H9 (cell line): ENCODE data around the gene POLE2. TPM values are rescaled to one million over a fixed set of nuclear protein-coding genes. Genes with fewer than 3 reads are reported as not detected.

ENCODE experiments used
- DNase-seq: peaks from one replicate; pipeline ENCODE4 v3.0.0-alpha.2; 2017
- H2AFZ ChIP-seq: one replicate; pipeline ENCODE4 v1.6.1; 2013; ENCODE audit warnings: mild to moderate bottlenecking, low read length, control low read depth, moderate library complexity
- H2AK5ac ChIP-seq: 2 replicates; pipeline ENCODE4 v1.6.1; 2013; ENCODE audit warnings: low read length, control low read depth, mixed read lengths; ENCODE audit not compliant: insufficient read length
- H2BK120ac ChIP-seq: one replicate; pipeline ENCODE4 v1.6.1; 2013; ENCODE audit warnings: low read depth, mild to moderate bottlenecking, low read length, control low read depth, inconsistent platforms; ENCODE audit not compliant: poor library complexity, severe bottlenecking
- H2BK12ac ChIP-seq: 2 replicates; pipeline ENCODE4 v1.6.1; 2013; ENCODE audit warnings: low read length, control low read depth, mixed read lengths, low read depth; ENCODE audit not compliant: insufficient read length
- H2BK15ac ChIP-seq: 2 replicates; pipeline ENCODE4 v1.6.1; 2013; ENCODE audit warnings: low read depth, low read length, control low read depth
- H2BK20ac ChIP-seq: one replicate; pipeline ENCODE4 v1.6.1; 2013; ENCODE audit warnings: low read depth, mild to moderate bottlenecking, low read length, control low read depth, inconsistent platforms; ENCODE audit not compliant: poor library complexity, severe bottlenecking
- H2BK5ac ChIP-seq: 2 replicates; pipeline ENCODE4 v1.6.1; 2013; ENCODE audit warnings: low read length, control low read depth, mixed read lengths; ENCODE audit not compliant: insufficient read length
- H3K14ac ChIP-seq: 2 replicates; pipeline ENCODE4 v1.6.1; 2013; ENCODE audit warnings: low read length, control low read depth; ENCODE audit not compliant: insufficient read depth
- H3K18ac ChIP-seq: 2 replicates; pipeline ENCODE4 v1.6.1; 2013; ENCODE audit warnings: low read depth, mild to moderate bottlenecking, mixed read lengths, low read length, control low read depth; ENCODE audit not compliant: insufficient read length
- H3K23ac ChIP-seq: 2 replicates; pipeline ENCODE4 v1.6.1; 2013; ENCODE audit warnings: low read length, control low read depth, mixed read lengths, low read depth; ENCODE audit not compliant: insufficient read length
- H3K23me2 ChIP-seq: 2 replicates; pipeline ENCODE4 v1.6.1; 2013; ENCODE audit warnings: low read depth, mild to moderate bottlenecking, mixed read lengths, low read length, control low read depth; ENCODE audit not compliant: insufficient read length, poor library complexity, severe bottlenecking
- H3K27ac ChIP-seq: 2 replicates; pipeline ENCODE4 v1.5.1; 2013; ENCODE audit warnings: low read length, control low read depth, mixed read lengths, low read depth; ENCODE audit not compliant: insufficient read length
- H3K27me3 ChIP-seq: 2 replicates; pipeline ENCODE4 v1.6.1; 2013; ENCODE audit warnings: low read length, control low read depth, inconsistent platforms; ENCODE audit not compliant: insufficient read depth
- H3K4ac ChIP-seq: 2 replicates; pipeline ENCODE4 v1.6.1; 2013; ENCODE audit warnings: low read depth, mild to moderate bottlenecking, control low read depth, inconsistent platforms, low read length, moderate library complexity
- H3K4me1 ChIP-seq: 2 replicates; pipeline ENCODE4 v1.6.1; 2013; ENCODE audit warnings: low read length, control low read depth, inconsistent platforms; ENCODE audit not compliant: insufficient read depth
- H3K4me2 ChIP-seq: 2 replicates; pipeline ENCODE4 v1.6.1; 2013; ENCODE audit warnings: low read length, control low read depth, mixed read lengths; ENCODE audit not compliant: insufficient read length, insufficient read depth
- H3K56ac ChIP-seq: 2 replicates; pipeline ENCODE4 v1.6.1; 2013; ENCODE audit warnings: low read depth, mild to moderate bottlenecking, mixed read lengths, low read length, control low read depth; ENCODE audit not compliant: insufficient read length
- H3K79me1 ChIP-seq: 2 replicates; pipeline ENCODE4 v1.6.1; 2013; ENCODE audit warnings: low read depth, mild to moderate bottlenecking, moderate library complexity, low read length, control low read depth, inconsistent platforms; ENCODE audit not compliant: insufficient read depth, poor library complexity, severe bottlenecking
- H3K79me2 ChIP-seq: 2 replicates; pipeline ENCODE4 v1.6.1; 2013; ENCODE audit warnings: low read length, control low read depth, inconsistent platforms; ENCODE audit not compliant: insufficient read depth
- H3K9ac ChIP-seq: 2 replicates; pipeline ENCODE4 v1.6.1; 2013; ENCODE audit warnings: low read length, control low read depth, mixed read lengths; ENCODE audit not compliant: insufficient read length; ENCODE audit errors: extremely low read depth
- H3K9me3 ChIP-seq: one replicate; pipeline ENCODE4 v1.6.1; 2013; ENCODE audit warnings: low read depth, low read length, inconsistent platforms; ENCODE audit not compliant: control insufficient read depth
- H3T11ph ChIP-seq: one replicate; pipeline ENCODE4 v1.6.1; 2013; ENCODE audit warnings: mild to moderate bottlenecking, low read length, control low read depth, inconsistent platforms
- H4K20me1 ChIP-seq: one replicate; pipeline ENCODE4 v1.6.1; 2013; ENCODE audit not compliant: control insufficient read depth, insufficient read length, insufficient read depth
- H4K5ac ChIP-seq: 2 replicates; pipeline ENCODE4 v1.6.1; 2013; ENCODE audit warnings: low read depth, mild to moderate bottlenecking, mixed read lengths, low read length, control low read depth; ENCODE audit not compliant: insufficient read length
- H4K8ac ChIP-seq: replicated peaks from 2 replicates; pipeline ENCODE4 v1.6.1; 2013; ENCODE audit warnings: low read length, control low read depth, mixed read lengths, low read depth; ENCODE audit not compliant: insufficient read length
- H4K91ac ChIP-seq: 2 replicates; pipeline ENCODE4 v1.6.1; 2013; ENCODE audit warnings: low read depth, mild to moderate bottlenecking, moderate library complexity, mixed read lengths, low read length, control low read depth; ENCODE audit not compliant: insufficient read length
- H3K27ac Mint-ChIP-seq, 3 experiments: 2 replicates in 2 of 3; 3 replicates in 1 of 3; pipeline ENCODE4 v1.8.0; 2020 to 2021; ENCODE audit warnings: mixed read lengths in 3 of 3, mild to moderate bottlenecking in 1 of 3, moderate library complexity in 1 of 3
- H3K27me3 Mint-ChIP-seq: 2 replicates; pipeline ENCODE4 v1.8.0; 2021; ENCODE audit warnings: low read depth, mild to moderate bottlenecking, moderate library complexity, mixed read lengths
- H3K36me3 Mint-ChIP-seq, 3 experiments: 2 replicates in 2 of 3; 3 replicates in 1 of 3; pipeline ENCODE4 v1.8.0; 2020 to 2021; ENCODE audit warnings: low read depth in 3 of 3, mixed read lengths in 3 of 3; ENCODE audit not compliant: insufficient read depth in 1 of 3
- H3K4me1 Mint-ChIP-seq, 2 experiments: 2 replicates each; pipeline ENCODE4 v1.8.0; 2020; ENCODE audit warnings: mixed read lengths in 2 of 2
- H3K4me3 Mint-ChIP-seq, 2 experiments: 2 replicates in 1 of 2; 3 replicates in 1 of 2; pipeline ENCODE4 v1.8.0; 2020 to 2021; ENCODE audit warnings: mild to moderate bottlenecking in 2 of 2, mixed read lengths in 2 of 2, moderate library complexity in 1 of 2
- H3K9me3 Mint-ChIP-seq, 2 experiments: 2 replicates in 1 of 2; 3 replicates in 1 of 2; pipeline ENCODE4 v1.8.0; 2020; ENCODE audit warnings: mild to moderate bottlenecking in 2 of 2, mixed read lengths in 2 of 2, moderate library complexity in 1 of 2
- WGBS: extraction: QIAGEN DNeasy Blood & Tissue Kit; methylation state at CpG from one replicate; pipeline ENCODE4 v1.1.7; 2013; ENCODE audit warnings: missing lambda C conversion rate, low lambda C conversion rate, mixed read lengths; ENCODE audit not compliant: insufficient read length; ENCODE audit errors: extremely low coverage; 5-methylcytosine and 5-hydroxymethylcytosine counted together
- total RNA-seq: library from RNA; stranded (reverse); gene quantifications from 2 replicates; pipeline ENCODE4 v1.2.1, GENCODE V29; 2021
- TF ChIP-seq, protein P1 (sequence below): fragments of 200-600 bp; sonication (generic); conservative IDR thresholded peaks from 3 replicates; pipeline ENCODE4 v1.8.0; 2021; ENCODE audit warnings: antibody characterized with exemption, mild to moderate bottlenecking

The POLE2 gene
- total RNA-seq, 1 experiment from 2014 or later = 25.7 TPM

DNA sequence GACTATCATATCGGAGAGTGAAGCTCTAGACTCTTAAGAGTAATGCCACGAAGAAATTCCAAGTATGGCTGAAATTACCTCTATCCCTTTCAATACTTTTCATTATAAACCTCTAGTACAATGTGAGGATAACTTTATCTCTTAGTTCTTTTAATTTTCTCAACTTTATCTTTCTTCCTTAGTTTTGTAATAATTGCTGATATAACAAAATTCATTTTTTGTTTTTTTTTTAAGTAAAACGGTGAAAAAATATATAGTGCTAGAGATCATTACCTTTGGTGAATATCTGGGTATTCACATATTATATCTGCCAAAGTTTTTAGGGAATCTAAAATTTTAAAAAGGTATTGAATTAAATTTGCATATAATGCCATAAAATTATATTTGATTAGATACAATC lies 33.5 kb downstream of the POLE2 start:
- H3K18ac ChIP-seq = no peak overlapping the region
- H2BK15ac ChIP-seq = no peak overlapping the region
- no peak overlapping the region for H2BK12ac ChIP-seq
- no peak overlapping the region for H4K8ac ChIP-seq
- H3K27me3 Mint-ChIP-seq = no peaks in the 10 kb centered on the region
- no peak overlapping the region for H2AFZ ChIP-seq
- no peak overlapping the region for H3K4me3 Mint-ChIP-seq
- no peaks in the 10 kb centered on the region for H3K4me1 Mint-ChIP-seq
- no peak overlapping the region for H4K91ac ChIP-seq
- no peaks in the 10 kb centered on the region for H4K20me1 ChIP-seq
- H3K9me3 ChIP-seq = no peaks in the 10 kb centered on the region
- H3K4me1 ChIP-seq = no peaks in the 10 kb centered on the region
- H3K4ac ChIP-seq = no peak overlapping the region
- H3K4me2 ChIP-seq = no peak overlapping the region
- DNase-seq = no peak
- WGBS = no CpG with 5 or more reads among the region's 3 CpGs
- H3K36me3 Mint-ChIP-seq = peaks cover 6 to 28% (median 20%) of the 10 kb centered on the region in 3 experiments; a peak in 6 of 7 replicates
- TF ChIP-seq, protein P1, sequence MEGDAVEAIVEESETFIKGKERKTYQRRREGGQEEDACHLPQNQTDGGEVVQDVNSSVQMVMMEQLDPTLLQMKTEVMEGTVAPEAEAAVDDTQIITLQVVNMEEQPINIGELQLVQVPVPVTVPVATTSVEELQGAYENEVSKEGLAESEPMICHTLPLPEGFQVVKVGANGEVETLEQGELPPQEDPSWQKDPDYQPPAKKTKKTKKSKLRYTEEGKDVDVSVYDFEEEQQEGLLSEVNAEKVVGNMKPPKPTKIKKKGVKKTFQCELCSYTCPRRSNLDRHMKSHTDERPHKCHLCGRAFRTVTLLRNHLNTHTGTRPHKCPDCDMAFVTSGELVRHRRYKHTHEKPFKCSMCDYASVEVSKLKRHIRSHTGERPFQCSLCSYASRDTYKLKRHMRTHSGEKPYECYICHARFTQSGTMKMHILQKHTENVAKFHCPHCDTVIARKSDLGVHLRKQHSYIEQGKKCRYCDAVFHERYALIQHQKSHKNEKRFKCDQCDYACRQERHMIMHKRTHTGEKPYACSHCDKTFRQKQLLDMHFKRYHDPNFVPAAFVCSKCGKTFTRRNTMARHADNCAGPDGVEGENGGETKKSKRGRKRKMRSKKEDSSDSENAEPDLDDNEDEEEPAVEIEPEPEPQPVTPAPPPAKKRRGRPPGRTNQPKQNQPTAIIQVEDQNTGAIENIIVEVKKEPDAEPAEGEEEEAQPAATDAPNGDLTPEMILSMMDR = no peak
- H4K5ac ChIP-seq = no peak overlapping the region
- no peak overlapping the region for H2AK5ac ChIP-seq
- H2BK120ac ChIP-seq = no peak overlapping the region
- H3K27me3 ChIP-seq = no peaks in the 10 kb centered on the region
- no peak overlapping the region for H3K23ac ChIP-seq
- no peak overlapping the region for H3K27ac ChIP-seq
- H2BK20ac ChIP-seq = no peak overlapping the region
- no peak overlapping the region for H3K14ac ChIP-seq
- no peaks in the 10 kb centered on the region for H3K79me1 ChIP-seq
- no peaks in the 10 kb centered on the region for H3K79me2 ChIP-seq
- no peaks in the 10 kb centered on the region for H3K9me3 Mint-ChIP-seq
- no peak overlapping the region for H3T11ph ChIP-seq
- H2BK5ac ChIP-seq = no peak overlapping the region
- H3K56ac ChIP-seq = no peak overlapping the region
- H3K27ac Mint-ChIP-seq = no peak overlapping the region
- H3K23me2 ChIP-seq = no peaks in the 10 kb centered on the region
- H3K9ac ChIP-seq = no peak overlapping the region
